ENCODE results near the gene RPL28. TPM values are rescaled to one million over a fixed set of nuclear protein-coding genes. Genes with fewer than 3 reads are reported as not detected.

RPL28 gene
- total and polyA plus RNA-seq, 9 donors: 391 to 2,645 (median 2,257) TPM

- Histone ChIP-seq H3K4me3 (no peak overlapping the region), H3K27ac (no peak overlapping the region), H3K36me3 (no peaks in the 10 kb centered on the region), H3K27me3 (no peaks in the 10 kb centered on the region), H3K9me3 (no peaks in the 10 kb centered on the region), H3K4me1 (ENCODE audit: insufficient read depth) (no peaks in the 10 kb centered on the region)
- intact Hi-C loops (cut with DNase I): no loop called here
- TF ChIP-seq EP300 (IDR thresholded peaks at IDR 0.05): no peak
- TF ChIP-seq, protein P1, sequence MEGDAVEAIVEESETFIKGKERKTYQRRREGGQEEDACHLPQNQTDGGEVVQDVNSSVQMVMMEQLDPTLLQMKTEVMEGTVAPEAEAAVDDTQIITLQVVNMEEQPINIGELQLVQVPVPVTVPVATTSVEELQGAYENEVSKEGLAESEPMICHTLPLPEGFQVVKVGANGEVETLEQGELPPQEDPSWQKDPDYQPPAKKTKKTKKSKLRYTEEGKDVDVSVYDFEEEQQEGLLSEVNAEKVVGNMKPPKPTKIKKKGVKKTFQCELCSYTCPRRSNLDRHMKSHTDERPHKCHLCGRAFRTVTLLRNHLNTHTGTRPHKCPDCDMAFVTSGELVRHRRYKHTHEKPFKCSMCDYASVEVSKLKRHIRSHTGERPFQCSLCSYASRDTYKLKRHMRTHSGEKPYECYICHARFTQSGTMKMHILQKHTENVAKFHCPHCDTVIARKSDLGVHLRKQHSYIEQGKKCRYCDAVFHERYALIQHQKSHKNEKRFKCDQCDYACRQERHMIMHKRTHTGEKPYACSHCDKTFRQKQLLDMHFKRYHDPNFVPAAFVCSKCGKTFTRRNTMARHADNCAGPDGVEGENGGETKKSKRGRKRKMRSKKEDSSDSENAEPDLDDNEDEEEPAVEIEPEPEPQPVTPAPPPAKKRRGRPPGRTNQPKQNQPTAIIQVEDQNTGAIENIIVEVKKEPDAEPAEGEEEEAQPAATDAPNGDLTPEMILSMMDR (IDR thresholded peaks at IDR 0.05): no peak
- no peak for TF ChIP-seq POLR2A (IDR thresholded peaks at IDR 0.05)
- 90 to 92% (median 91%) methylated on average over 4 of the region's 4 CpGs for WGBS, 3 donors
- no peak for DNase-seq
Observed at GRCh38 chr19:55435020-55435419, 49.3 kb downstream of the RPL28 start.

- Histone ChIP-seq H3K36me3 (no peaks in the 10 kb centered on the region), H3K27ac (no peak overlapping the region), H3K4me3 (no peak overlapping the region), H3K4me1 (ENCODE audit: insufficient read depth) (no peaks in the 10 kb centered on the region), H3K9me3 (no peaks in the 10 kb centered on the region), H3K27me3 (no peaks in the 10 kb centered on the region)
- intact Hi-C loops (cut with DNase I): no loop called here
- WGBS, 3 donors: 33 to 39% (median 35%) methylated on average over 8 of the region's 8 CpGs
- no peak for DNase-seq
- TF ChIP-seq, protein P1 (IDR thresholded peaks at IDR 0.05): no peak
- no peak for TF ChIP-seq POLR2A (IDR thresholded peaks at IDR 0.05)
- no peak for TF ChIP-seq EP300 (IDR thresholded peaks at IDR 0.05)
Observed at GRCh38 chr19:55436847-55437246, 51.1 kb downstream of the RPL28 start.

GRCh38 chr19:55437410-55437809 is 51.7 kb downstream of the RPL28 start:
- Histone ChIP-seq H3K4me1 (ENCODE audit: insufficient read depth) (no peaks in the 10 kb centered on the region), H3K36me3 (no peaks in the 10 kb centered on the region), H3K27ac (no peak overlapping the region), H3K9me3 (no peaks in the 10 kb centered on the region), H3K4me3 (no peak overlapping the region), H3K27me3 (no peaks in the 10 kb centered on the region)
- TF ChIP-seq POLR2A (IDR thresholded peaks at IDR 0.05): no peak
- TF ChIP-seq EP300 (IDR thresholded peaks at IDR 0.05): no peak
- TF ChIP-seq, protein P1 (IDR thresholded peaks at IDR 0.05): no peak
- DNase-seq: peak in 3 of 5 donors; percentile 46 to 71 (median 67)
- WGBS, 3 donors: 1 to 2% (median 1%) methylated on average over 13 to 17 of the region's 17 CpGs
- intact Hi-C loops (cut with DNase I): no loop called here

GRCh38 chr19:55439052-55439451 is 53.3 kb downstream of the RPL28 start:
- DNase-seq: no peak
- Histone ChIP-seq H3K9me3 (no peaks in the 10 kb centered on the region), H3K4me1 (ENCODE audit: insufficient read depth) (no peaks in the 10 kb centered on the region), H3K27me3 (no peaks in the 10 kb centered on the region), H3K27ac (no peak overlapping the region), H3K4me3 (no peak overlapping the region), H3K36me3 (no peaks in the 10 kb centered on the region)
- 67 to 82% (median 82%) methylated on average over 5 of the region's 5 CpGs for WGBS, 3 donors
- TF ChIP-seq POLR2A (IDR thresholded peaks at IDR 0.05): no peak
- TF ChIP-seq EP300 (IDR thresholded peaks at IDR 0.05): no peak
- TF ChIP-seq, protein P1 (IDR thresholded peaks at IDR 0.05): no peak
- intact Hi-C loops (cut with DNase I): no loop called here

Measured in ovary (tissue), 9 donors.